Measurements from ENCODE around the gene ERC2.
A peak's percentile ranks its signal among the peaks of the same experiment; 100 is the strongest.
"Not testable (repeated sequence)": the region's sequence is repeated elsewhere in the genome, so short reads cannot be mapped to it uniquely, and the experiment has no call there.

Gene ERC2

GRCh38 chr3:56468184-56469106 lies at the start of gene ERC2:
Gene ERC2 (minus strand): TSS chr3:56468467.
- DNase-seq (ENCODE audit: low read depth): no peak

- no peak for DNase-seq (ENCODE audit: low read depth)
Measured at GRCh38 chr3:56502738-56503137, 34.5 kb upstream of the ERC2 start.

- DNase-seq (ENCODE audit: low read depth): not testable (repeated sequence)
Measured at GRCh38 chr3:56496376-56496775, 28.1 kb upstream of the ERC2 start.

- DNase-seq (ENCODE audit: low read depth): peak; percentile 42
Measured at GRCh38 chr3:56494679-56495322, 26.5 kb upstream of the ERC2 start.

- DNase-seq (ENCODE audit: low read depth): no peak
Measured at GRCh38 chr3:56491566-56491965, 23.3 kb upstream of the ERC2 start.

- DNase-seq (ENCODE audit: low read depth): no peak
Measured at GRCh38 chr3:56488812-56489600, 20.7 kb upstream of the ERC2 start.

GRCh38 chr3:56484525-56485032 lies 16.3 kb upstream of the ERC2 start:
- no peak for DNase-seq (ENCODE audit: low read depth)

GRCh38 chr3:56484122-56484521 lies 15.9 kb upstream of the ERC2 start:
- DNase-seq (ENCODE audit: low read depth): no peak

GRCh38 chr3:56477646-56478045 lies 9.4 kb upstream of the ERC2 start:
- no peak for DNase-seq (ENCODE audit: low read depth)

GRCh38 chr3:56476771-56477170 lies 8.5 kb upstream of the ERC2 start:
- no peak for DNase-seq (ENCODE audit: low read depth)

GRCh38 chr3:56471771-56472170 lies 3.5 kb upstream of the ERC2 start:
- no peak for DNase-seq (ENCODE audit: low read depth)

GRCh38 chr3:56469141-56469540 lies 874 bp upstream of the ERC2 start:
- DNase-seq (ENCODE audit: low read depth): no peak

GRCh38 chr3:56467801-56468183 lies 475 bp downstream of the ERC2 start:
- DNase-seq (ENCODE audit: low read depth): peak; percentile 7

GRCh38 chr3:56467108-56467507 lies 1.2 kb downstream of the ERC2 start:
- DNase-seq (ENCODE audit: low read depth): peak; percentile 16

GRCh38 chr3:56459719-56460118 lies 8.5 kb downstream of the ERC2 start:
- no peak for DNase-seq (ENCODE audit: low read depth)

- no peak for DNase-seq (ENCODE audit: low read depth)
Measured at GRCh38 chr3:56459104-56459496, 9.2 kb downstream of the ERC2 start.

- DNase-seq (ENCODE audit: low read depth): no peak
Measured at GRCh38 chr3:56458496-56459103, 9.7 kb downstream of the ERC2 start.

GRCh38 chr3:56456117-56456516 lies 12.2 kb downstream of the ERC2 start:
- no peak for DNase-seq (ENCODE audit: low read depth)

GRCh38 chr3:56453011-56453410 lies 15.3 kb downstream of the ERC2 start:
- DNase-seq (ENCODE audit: low read depth): no peak

GRCh38 chr3:56452085-56452484 lies 16.2 kb downstream of the ERC2 start:
- DNase-seq (ENCODE audit: low read depth): no peak

GRCh38 chr3:56443372-56443771 lies 24.9 kb downstream of the ERC2 start:
- no peak for DNase-seq (ENCODE audit: low read depth)

- DNase-seq (ENCODE audit: low read depth): no peak
Measured at GRCh38 chr3:56428667-56429066, 39.6 kb downstream of the ERC2 start.
